HepG2 (cell line): Measurements from ENCODE around the gene PSMC2. TPM values are rescaled to one million over a fixed set of nuclear protein-coding genes. Genes with fewer than 3 reads are reported as not detected.

Experiments
- ADNP ChIP-seq: sonication (generic); formaldehyde crosslinking; IDR thresholded peaks from 2 replicates; pipeline ENCODE4 v1.4.0; 2020; ENCODE audit warnings: missing genetic modification reagents
- EEA1 ChIP-seq: sonication (generic); formaldehyde crosslinking; IDR thresholded peaks from 2 replicates; pipeline ENCODE4 v1.5.1; 2020; ENCODE audit warnings: mild to moderate bottlenecking, missing genetic modification reagents, borderline replicate concordance
- HCFC1 ChIP-seq: fragments of 150-350 bp; IDR thresholded peaks from 2 replicates; pipeline ENCODE4 v1.6.1; 2014; ENCODE audit warnings: low read depth, low read length
- JDP2 ChIP-seq: sonication (generic); formaldehyde crosslinking; IDR thresholded peaks from 2 replicates; pipeline ENCODE4 v1.8.1; 2022; ENCODE audit warnings: missing genetic modification reagents, borderline replicate concordance
- MAZ ChIP-seq, 2 experiments: sonication (generic) in 1 of 2; formaldehyde crosslinking in 1 of 2; IDR thresholded peaks; 2 replicates each; pipeline versions ENCODE4 v1.5.0 to v1.6.1; 2012 to 2020; ENCODE audit warnings: low read depth in 2 of 2, mild to moderate bottlenecking in 2 of 2, borderline replicate concordance in 1 of 2, improper control_type of control experiment in 1 of 2, low read length in 1 of 2, missing genetic modification reagents in 1 of 2, moderate library complexity in 1 of 2
- PBX2 ChIP-seq: IDR thresholded peaks from 2 replicates; pipeline ENCODE4 v1.6.1; 2016; ENCODE audit warnings: control low read depth
- REL ChIP-seq: sonication (generic); formaldehyde crosslinking; conservative IDR thresholded peaks from 2 replicates; pipeline ENCODE4 v1.8.0; 2022; ENCODE audit warnings: mild to moderate bottlenecking, missing genetic modification reagents, moderate library complexity
- REPIN1 ChIP-seq: sonication (generic); formaldehyde crosslinking; IDR thresholded peaks from 2 replicates; pipeline ENCODE4 v1.8.0; 2022; ENCODE audit warnings: missing genetic modification reagents, low read depth, mild to moderate bottlenecking, borderline replicate concordance
- SP140L ChIP-seq: sonication (generic); formaldehyde crosslinking; IDR thresholded peaks from 2 replicates; pipeline ENCODE4 v1.4.0; 2020; ENCODE audit warnings: missing genetic modification reagents, borderline replicate concordance
- XBP1 ChIP-seq: sonication (generic); formaldehyde crosslinking; IDR thresholded peaks from 2 replicates; pipeline ENCODE4 v1.5.0; 2020; ENCODE audit warnings: missing genetic modification reagents
- ZBED4 ChIP-seq: sonication (generic); formaldehyde crosslinking; IDR thresholded peaks from 2 replicates; pipeline ENCODE4 v1.4.0; 2020; ENCODE audit warnings: missing genetic modification reagents, borderline replicate concordance
- ZBTB40 ChIP-seq, 2 experiments: fragments of 450-650 bp in 1 of 2; sonication (generic) in 1 of 2; formaldehyde crosslinking in 1 of 2; IDR thresholded peaks; 2 replicates each; pipeline versions ENCODE4 v1.6.1 to v1.8.0; 2016 to 2022; ENCODE audit warnings: antibody characterized with exemption in 1 of 2, mild to moderate bottlenecking in 1 of 2, missing genetic modification reagents in 1 of 2
- ZNF564 ChIP-seq: sonication (generic); formaldehyde crosslinking; IDR thresholded peaks from 2 replicates; pipeline ENCODE4 v1.8.1; 2023; ENCODE audit warnings: mild to moderate bottlenecking, missing genetic modification reagents
- polyA plus RNA-seq, 8 experiments: library from polyadenylated mRNA; depleted of rRNA in 3 of 8; stranded (reverse) in 7 of 8; unstranded in 1 of 8; fragments of >200 nt; fragmentation: Illumina TruSeq in 4 of 8; extraction: Trizol in 4 of 8; gene quantifications; 2 replicates each; pipeline versions ENCODE4 v1.2.1 to v1.2.3, GENCODE V29; 2011 to 2016; ENCODE audit warnings: low read depth in 4 of 8, missing spikeins in 1 of 8, mixed read lengths in 1 of 8; ENCODE audit not compliant: insufficient read depth in 1 of 8
- total RNA-seq, 5 experiments: library from RNA; depleted of rRNA; stranded (reverse); fragments of >200 nt; fragmentation: Illumina TruSeq; extraction: Trizol; gene quantifications; 2 replicates each; pipeline ENCODE4 v1.2.3, GENCODE V29; 2016; ENCODE audit warnings: low read depth in 1 of 5

Gene PSMC2
- total and polyA plus RNA-seq, 2 of the 13 experiments (the other 11 are each of a cell fraction or from before 2014, with no cell fraction given) = 89.9 to 181 TPM

- TF ChIP-seq MAZ (IDR thresholded peaks at IDR 0.05; ENCODE audit: borderline replicate concordance, low read depth, low read length) = no peak
- TF ChIP-seq MAZ (CRISPR knock-in tag; IDR thresholded peaks at IDR 0.05; ENCODE audit: low read depth) = peak; percentile 40; the same call in 1 of the 2 replicates
- TF ChIP-seq REL (CRISPR knock-in tag) = no peak
- TF ChIP-seq ZNF564 (CRISPR knock-in tag) = no peak
- TF ChIP-seq JDP2 (CRISPR knock-in tag) = no peak
- TF ChIP-seq PBX2 = no peak
- 0 out of 2 replicates have a peak, but pooled peaks have one; percentile 46 for TF ChIP-seq SP140L (CRISPR knock-in tag)
- no peak; the same call in 1 of the 2 replicates for TF ChIP-seq ZBED4 (CRISPR knock-in tag)
- TF ChIP-seq ZBTB40 (IDR thresholded peaks at IDR 0.05) = peak; percentile 93
- TF ChIP-seq ZBTB40 (CRISPR knock-in tag; IDR thresholded peaks at IDR 0.05) = peak; percentile 76
- TF ChIP-seq REPIN1 = no peak
- peak; percentile 51; the same call in 1 of the 2 replicates for TF ChIP-seq HCFC1
- TF ChIP-seq XBP1 (CRISPR knock-in tag) = no peak
- no peak for TF ChIP-seq ADNP (CRISPR knock-in tag)
- no peak for TF ChIP-seq EEA1 (CRISPR knock-in tag)
These were observed at the start of gene PSMC2 (continued) for GRCh38 chr7:103347507-103348267.
